CD8-positive, alpha-beta memory T cell (primary cell): Measurements from ENCODE around the gene KLHL2. TPM values are rescaled to one million over a fixed set of nuclear protein-coding genes. Genes with fewer than 3 reads are reported as not detected.

Experiments used
- CTCF ChIA-PET: fragments of 350-600 bp; sonication (Branson Sonifier 250); formaldehyde crosslinking; loops from one replicate; lab custom pipeline; 2021; ENCODE audit warnings: antibody characterized with exemption; lab: Charles Lee
- POLR2A ChIA-PET: fragments of 350-600 bp; sonication (Branson Sonifier 250); formaldehyde crosslinking; loops from one replicate; lab custom pipeline; 2021; ENCODE audit warnings: antibody characterized with exemption; lab: Charles Lee
- DNase-seq, 5 donors: peaks; one replicate each; pipeline versions ENCODE4 v3.0.0 to v3.0.0-alpha.2; 2020 to 2022; ENCODE audit warnings: mixed read lengths in 1 of 5
- H3K27ac ChIP-seq: one replicate; pipeline ENCODE4 v1.7.0; 2013; ENCODE audit warnings: low read depth, mild to moderate bottlenecking, low read length, moderate library complexity
- H3K27me3 ChIP-seq: 2 replicates; pipeline ENCODE4 v1.7.0; 2013; ENCODE audit warnings: low read length, mild to moderate bottlenecking; ENCODE audit not compliant: insufficient read depth, poor library complexity, severe bottlenecking
- H3K36me3 ChIP-seq: 2 replicates; pipeline ENCODE4 v1.7.0; 2013; ENCODE audit warnings: mild to moderate bottlenecking, low read length, moderate library complexity; ENCODE audit not compliant: insufficient read depth
- H3K4me1 ChIP-seq: 2 replicates; pipeline ENCODE4 v1.7.0; 2013; ENCODE audit warnings: mild to moderate bottlenecking, low read length, moderate library complexity; ENCODE audit not compliant: insufficient read depth
- H3K4me3 ChIP-seq: 2 replicates; pipeline ENCODE4 v1.7.0; 2013; ENCODE audit warnings: mild to moderate bottlenecking, low read length
- H3K9me3 ChIP-seq: 2 replicates; pipeline ENCODE4 v1.7.0; 2013; ENCODE audit warnings: mild to moderate bottlenecking, low read length
- H3K27ac Mint-ChIP-seq, 8 donors: one replicate each; pipeline ENCODE4 v1.8.0; 2020 to 2021; ENCODE audit warnings: mixed read lengths in 8 of 8, mild to moderate bottlenecking in 6 of 8, inconsistent platforms in 3 of 8, moderate library complexity in 3 of 8
- H3K27me3 Mint-ChIP-seq, 2 donors: one replicate each; pipeline ENCODE4 v1.8.0; 2020 to 2021; ENCODE audit warnings: mixed read lengths in 2 of 2, mild to moderate bottlenecking in 1 of 2, moderate library complexity in 1 of 2
- H3K36me3 Mint-ChIP-seq, 3 donors: one replicate each; pipeline ENCODE4 v1.8.0; 2020 to 2021; ENCODE audit warnings: mixed read lengths in 3 of 3, inconsistent platforms in 1 of 3, mild to moderate bottlenecking in 1 of 3
- H3K4me1 Mint-ChIP-seq, 3 donors: one replicate each; pipeline ENCODE4 v1.8.0; 2020 to 2021; ENCODE audit warnings: mixed read lengths in 3 of 3, inconsistent platforms in 1 of 3, mild to moderate bottlenecking in 1 of 3
- H3K4me3 Mint-ChIP-seq, 7 donors: one replicate each; pipeline ENCODE4 v1.8.0; 2020 to 2021; ENCODE audit warnings: mixed read lengths in 7 of 7, mild to moderate bottlenecking in 6 of 7, moderate library complexity in 4 of 7, inconsistent platforms in 2 of 7
- H3K9me3 Mint-ChIP-seq, 5 donors: one replicate each; pipeline ENCODE4 v1.8.0; 2020 to 2022; ENCODE audit warnings: mixed read lengths in 5 of 5, mild to moderate bottlenecking in 3 of 5, moderate library complexity in 2 of 5, inconsistent platforms in 1 of 5
- polyA plus RNA-seq: library from polyadenylated mRNA; unstranded; fragments of 300-500 nt; fragmentation: Illumina TruSeq; gene quantifications from one replicate; pipeline ENCODE4 v1.2.3, GENCODE V29; 2021
- total RNA-seq, 2 experiments: library from RNA; stranded (reverse); gene quantifications; one replicate each; pipeline ENCODE4 v1.2.3, GENCODE V29; 2021

The KLHL2 gene
- total and polyA plus RNA-seq, 3 experiments from 2014 or later = 5.2 to 25.9 (median 25.7) TPM

DNA sequence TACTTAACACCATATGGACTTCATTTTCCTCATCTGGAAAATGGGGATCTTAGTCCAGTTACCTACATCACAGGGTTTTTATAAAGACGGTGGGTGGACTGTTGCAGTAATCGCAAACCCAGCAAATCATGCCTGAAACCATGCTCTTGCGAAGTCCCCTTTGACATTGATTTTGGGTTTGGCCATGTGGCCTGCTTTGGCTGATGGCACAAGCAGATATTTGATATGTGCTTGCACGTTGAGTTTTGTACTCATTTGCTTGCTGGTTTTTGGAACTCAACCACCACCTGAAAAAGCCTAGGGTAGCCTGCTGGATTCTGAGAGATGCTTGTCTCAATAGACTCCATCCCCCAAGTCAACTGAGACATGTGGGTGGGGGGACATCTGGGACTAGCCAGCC, 14.4 kb upstream of the KLHL2 start:
- H3K4me3 Mint-ChIP-seq = no peak overlapping the region
- no peaks in the 10 kb centered on the region for H3K4me1 Mint-ChIP-seq
- Histone ChIP-seq H3K36me3 (no peaks in the 10 kb centered on the region), H3K27ac (no peak overlapping the region), H3K27me3 (no peaks in the 10 kb centered on the region), H3K4me1 (no peaks in the 10 kb centered on the region), H3K4me3 (no peak overlapping the region), H3K9me3 (no peaks in the 10 kb centered on the region)
- ChIA-PET CTCF (no interaction called here), POLR2A (no interaction called here)
- DNase-seq = no peak
- peaks cover 0 to 10% of the 10 kb centered on the region in 2 donors for H3K27me3 Mint-ChIP-seq
- H3K27ac Mint-ChIP-seq = no peak overlapping the region
- H3K36me3 Mint-ChIP-seq = peaks cover 0 to 2% (median 0%) of the 10 kb centered on the region in 3 donors
- H3K9me3 Mint-ChIP-seq = no peaks in the 10 kb centered on the region

GRCh38 chr4:165194368-165194767, 13.0 kb upstream of the KLHL2 start:
- CTCF ChIA-PET = no interaction called here
- no peak for DNase-seq
- H3K36me3 Mint-ChIP-seq = no peaks in the 10 kb centered on the region
- H3K27ac ChIP-seq = no peak overlapping the region
- H3K4me3 Mint-ChIP-seq = no peak overlapping the region
- H3K4me1 Mint-ChIP-seq = no peaks in the 10 kb centered on the region
- H3K27ac Mint-ChIP-seq = no peak overlapping the region
- POLR2A ChIA-PET = interaction anchor here (0.7 kb wide), 1 partner anchor 14 kb away, joined by 5 read pairs; no protein-coding TSS in a partner anchor
- H3K27me3 Mint-ChIP-seq = peaks cover 1 to 10% of the 10 kb centered on the region in 2 donors
- no peaks in the 10 kb centered on the region for H3K9me3 ChIP-seq
- no peaks in the 10 kb centered on the region for H3K36me3 ChIP-seq
- no peak overlapping the region for H3K4me3 ChIP-seq
- no peaks in the 10 kb centered on the region for H3K4me1 ChIP-seq
- H3K27me3 ChIP-seq = no peaks in the 10 kb centered on the region
- no peaks in the 10 kb centered on the region for H3K9me3 Mint-ChIP-seq

- no peaks in the 10 kb centered on the region for H3K4me1 Mint-ChIP-seq
- ChIA-PET CTCF (no interaction called here), POLR2A (no interaction called here)
Observed at GRCh38 chr4:165198329-165198728, 9.0 kb upstream of the KLHL2 start.

GRCh38 chr4:165199286-165199685, 8.1 kb upstream of the KLHL2 start:
- no peaks in the 10 kb centered on the region for H3K9me3 Mint-ChIP-seq
- Histone ChIP-seq H3K27me3 (no peaks in the 10 kb centered on the region), H3K4me1 (peaks cover 6% of the 10 kb centered on the region), H3K36me3 (no peaks in the 10 kb centered on the region), H3K27ac (no peak overlapping the region), H3K9me3 (no peaks in the 10 kb centered on the region), H3K4me3 (no peak overlapping the region)
- peaks cover 2 to 4% of the 10 kb centered on the region in 2 donors for H3K27me3 Mint-ChIP-seq
- CTCF ChIA-PET = no interaction called here
- H3K27ac Mint-ChIP-seq = no peak overlapping the region
- peaks cover 7 to 9% (median 9%) of the 10 kb centered on the region in 3 donors for H3K4me1 Mint-ChIP-seq
- peaks cover 0 to 1% (median 0%) of the 10 kb centered on the region in 3 donors for H3K36me3 Mint-ChIP-seq
- POLR2A ChIA-PET = no interaction called here
- H3K4me3 Mint-ChIP-seq = no peak overlapping the region
- DNase-seq = no peak

More at GRCh38 chr4:165198329-165198728, 9.0 kb upstream of the KLHL2 start:
- no peaks in the 10 kb centered on the region for H3K4me1 ChIP-seq
- no peak overlapping the region for H3K4me3 ChIP-seq
- Mint-ChIP-seq H3K9me3 (no peaks in the 10 kb centered on the region), H3K27me3 (peaks cover 2 to 10% of the 10 kb centered on the region in 2 donors), H3K4me3 (no peak overlapping the region), H3K36me3 (peaks cover 0 to 1% (median 0%) of the 10 kb centered on the region in 3 donors), H3K27ac (no peak overlapping the region)
- no peaks in the 10 kb centered on the region for H3K27me3 ChIP-seq
- no peak for DNase-seq
- no peak overlapping the region for H3K27ac ChIP-seq
- no peaks in the 10 kb centered on the region for H3K9me3 ChIP-seq
- no peaks in the 10 kb centered on the region for H3K36me3 ChIP-seq

GRCh38 chr4:165199722-165200121, 7.6 kb upstream of the KLHL2 start:
- no peaks in the 10 kb centered on the region for H3K36me3 ChIP-seq
- H3K27me3 ChIP-seq = no peaks in the 10 kb centered on the region
- CTCF ChIA-PET = no interaction called here
- Mint-ChIP-seq H3K27ac (peak overlapping the region in 1 of 8 donors; percentile 22), H3K4me3 (no peak overlapping the region), H3K27me3 (peaks cover 2 to 4% of the 10 kb centered on the region in 2 donors), H3K9me3 (no peaks in the 10 kb centered on the region), H3K36me3 (peaks cover 0 to 1% (median 0%) of the 10 kb centered on the region in 3 donors), H3K4me1 (peaks cover 9 to 12% (median 11%) of the 10 kb centered on the region in 3 donors)
- H3K4me3 ChIP-seq = no peak overlapping the region
- POLR2A ChIA-PET = no interaction called here
- no peak overlapping the region for H3K27ac ChIP-seq
- H3K4me1 ChIP-seq = peaks cover 10% of the 10 kb centered on the region
- no peak for DNase-seq
- no peaks in the 10 kb centered on the region for H3K9me3 ChIP-seq

DNA sequence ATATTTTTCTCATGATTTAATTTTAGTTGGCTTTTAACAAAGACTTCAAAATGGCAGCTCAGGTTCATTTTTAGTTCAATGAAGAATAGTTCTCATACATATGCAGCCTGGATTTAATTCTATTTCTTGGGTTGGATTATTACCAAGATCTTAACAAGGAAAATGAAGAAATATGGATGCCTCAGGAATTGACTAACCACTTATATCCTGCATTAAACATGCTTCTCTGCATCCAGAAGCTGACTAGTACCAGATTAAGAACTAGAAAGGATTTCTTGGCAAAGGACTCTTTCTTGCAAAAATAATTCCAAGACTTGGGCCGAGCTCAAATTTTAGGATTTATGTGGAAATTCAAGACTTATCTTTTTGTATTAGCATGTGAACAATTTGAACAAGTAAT, 5.6 kb upstream of the KLHL2 start:
- Mint-ChIP-seq H3K9me3 (no peaks in the 10 kb centered on the region), H3K27me3 (peaks cover 2 to 4% of the 10 kb centered on the region in 2 donors), H3K4me3 (no peak overlapping the region), H3K4me1 (peaks cover 18 to 26% (median 25%) of the 10 kb centered on the region in 3 donors), H3K27ac (no peak overlapping the region), H3K36me3 (peaks cover 0 to 1% (median under 1%) of the 10 kb centered on the region in 3 donors)
- H3K9me3 ChIP-seq = no peaks in the 10 kb centered on the region
- H3K27ac ChIP-seq = no peak overlapping the region
- H3K27me3 ChIP-seq = no peaks in the 10 kb centered on the region
- H3K36me3 ChIP-seq = no peaks in the 10 kb centered on the region
- POLR2A ChIA-PET = no interaction called here
- no peak for DNase-seq
- H3K4me1 ChIP-seq = peaks cover 19% of the 10 kb centered on the region
- CTCF ChIA-PET = no interaction called here
- H3K4me3 ChIP-seq = no peak overlapping the region

GRCh38 chr4:165203541-165204461, 3.6 kb upstream of the KLHL2 start:
- ChIA-PET CTCF (interaction anchor here (1.2 to 1.3 kb wide), 2 partner anchors 73 to 90 kb away, joined by 3 read pairs; partner anchors contain the start of gene TMEM192), POLR2A (no interaction called here)
- no peaks in the 10 kb centered on the region for H3K36me3 ChIP-seq
- Mint-ChIP-seq H3K27ac (peak overlapping the region in 1 of 8 donors; percentile 75), H3K4me1 (peaks cover 29 to 37% (median 35%) of the 10 kb centered on the region in 3 donors), H3K36me3 (peaks cover 0 to 7% (median 1%) of the 10 kb centered on the region in 3 donors), H3K4me3 (peak overlapping the region in 6 of 7 donors; percentile 5 to 53 (median 24)), H3K27me3 (peaks cover 0 to 2% of the 10 kb centered on the region in 2 donors), H3K9me3 (no peaks in the 10 kb centered on the region)
- H3K4me1 ChIP-seq = peaks cover 29% of the 10 kb centered on the region
- H3K27ac ChIP-seq = no peak overlapping the region
- H3K4me3 ChIP-seq = no peak overlapping the region
- no peaks in the 10 kb centered on the region for H3K27me3 ChIP-seq
- no peaks in the 10 kb centered on the region for H3K9me3 ChIP-seq
- DNase-seq = no peak

GRCh38 chr4:165204462-165204830, 2.9 kb upstream of the KLHL2 start:
- Mint-ChIP-seq H3K4me1 (peaks cover 35 to 44% (median 41%) of the 10 kb centered on the region in 3 donors), H3K27me3 (peaks cover 0 to under 1% of the 10 kb centered on the region in 2 donors), H3K4me3 (peak overlapping the region in 6 of 7 donors; percentile 5 to 53 (median 24)), H3K36me3 (peaks cover 0 to 7% (median 1%) of the 10 kb centered on the region in 3 donors), H3K27ac (peak overlapping the region in 1 of 8 donors; percentile 75), H3K9me3 (no peaks in the 10 kb centered on the region)
- no peak for DNase-seq
- Histone ChIP-seq H3K4me3 (no peak overlapping the region), H3K27me3 (no peaks in the 10 kb centered on the region), H3K9me3 (no peaks in the 10 kb centered on the region), H3K27ac (no peak overlapping the region), H3K4me1 (peaks cover 35% of the 10 kb centered on the region), H3K36me3 (no peaks in the 10 kb centered on the region)
- CTCF ChIA-PET = interaction anchor here (1.3 kb wide), 1 partner anchor 91 kb away, joined by 3 read pairs; the partner anchor contains the start of gene TMEM192
- POLR2A ChIA-PET = no interaction called here
